Spleen (tissue), 7 donors: Measurements from ENCODE around the gene ZMYM4.

Source experiments
- POLR2A ChIP-seq, 3 donors: fragments of 450-650 bp; IDR thresholded peaks; one replicate each; pipeline ENCODE4 v1.5.1; 2017; ENCODE audit warnings: antibody characterized with exemption in 3 of 3, mild to moderate bottlenecking in 1 of 3
- TF ChIP-seq, protein P1 (sequence below), 11 experiments: fragments of 200-600 bp in 7 of 11; fragments of 450-650 bp in 4 of 11; sonication (generic) in 4 of 11; IDR thresholded peaks in 8 of 11; conservative IDR thresholded peaks in 3 of 11; 1 replicate in 7 of 11; 2 replicates in 4 of 11; pipeline versions ENCODE4 v1.4.0 to v1.8.0; 2016 to 2021; ENCODE audit warnings: antibody characterized with exemption in 11 of 11, inconsistent platforms in 4 of 11, mild to moderate bottlenecking in 1 of 11
- donor health status: DM: no; HTN: no; CAD: no; lungs with moderate emphysema.
- donor health status: DM: no; HTN: no; CAD: no.
- donor health status: DM: no; HTN: no; CAD: no.

DNA sequence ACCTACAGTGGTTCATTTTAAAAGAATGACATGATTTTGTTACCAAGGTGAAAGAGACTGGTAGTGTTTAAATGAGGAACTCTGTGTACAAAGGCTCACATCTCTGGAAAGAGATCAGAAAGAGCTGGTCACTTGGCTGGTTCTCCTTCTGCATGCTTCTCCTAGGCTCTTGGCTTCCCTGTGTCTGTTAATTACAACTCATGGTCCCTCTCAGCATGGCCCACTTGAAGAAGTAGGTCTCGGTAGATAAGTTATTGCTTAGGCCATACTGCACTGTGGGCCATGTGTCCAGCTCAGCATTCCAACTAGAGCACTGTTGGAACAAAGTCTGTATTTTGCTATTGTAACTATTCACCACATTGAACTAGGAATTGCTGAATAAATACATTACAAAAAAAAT is 197.6 kb downstream of the ZMYM4 start:
- TF ChIP-seq, protein P1, sequence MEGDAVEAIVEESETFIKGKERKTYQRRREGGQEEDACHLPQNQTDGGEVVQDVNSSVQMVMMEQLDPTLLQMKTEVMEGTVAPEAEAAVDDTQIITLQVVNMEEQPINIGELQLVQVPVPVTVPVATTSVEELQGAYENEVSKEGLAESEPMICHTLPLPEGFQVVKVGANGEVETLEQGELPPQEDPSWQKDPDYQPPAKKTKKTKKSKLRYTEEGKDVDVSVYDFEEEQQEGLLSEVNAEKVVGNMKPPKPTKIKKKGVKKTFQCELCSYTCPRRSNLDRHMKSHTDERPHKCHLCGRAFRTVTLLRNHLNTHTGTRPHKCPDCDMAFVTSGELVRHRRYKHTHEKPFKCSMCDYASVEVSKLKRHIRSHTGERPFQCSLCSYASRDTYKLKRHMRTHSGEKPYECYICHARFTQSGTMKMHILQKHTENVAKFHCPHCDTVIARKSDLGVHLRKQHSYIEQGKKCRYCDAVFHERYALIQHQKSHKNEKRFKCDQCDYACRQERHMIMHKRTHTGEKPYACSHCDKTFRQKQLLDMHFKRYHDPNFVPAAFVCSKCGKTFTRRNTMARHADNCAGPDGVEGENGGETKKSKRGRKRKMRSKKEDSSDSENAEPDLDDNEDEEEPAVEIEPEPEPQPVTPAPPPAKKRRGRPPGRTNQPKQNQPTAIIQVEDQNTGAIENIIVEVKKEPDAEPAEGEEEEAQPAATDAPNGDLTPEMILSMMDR (IDR thresholded peaks at IDR 0.05 in 8 of 11, conservative IDR thresholded peaks at IDR 0.05 in 3 of 11) = no peak
- TF ChIP-seq POLR2A (IDR thresholded peaks at IDR 0.05) = no peak
